Activated CD4-positive, CD25-positive, alpha-beta regulatory T cell treated with anti-CD3 and anti-CD28 coated beads, Interleukin-2, amount 50 U/mL, for 72 hours (primary cell): ENCODE results near the gene WNT4.

ENCODE experiments used
- DNase-seq: peaks from one replicate; pipeline ENCODE4 v3.0.0; 2021

WNT4 gene

GRCh38 chr1:22143065-22144033 lies at the start of gene WNT4:
Gene WNT4 (minus strand): TSS chr1:22143097. CDS start chr1:22142922, 175 bp downstream.
- no peak for DNase-seq

DNA sequence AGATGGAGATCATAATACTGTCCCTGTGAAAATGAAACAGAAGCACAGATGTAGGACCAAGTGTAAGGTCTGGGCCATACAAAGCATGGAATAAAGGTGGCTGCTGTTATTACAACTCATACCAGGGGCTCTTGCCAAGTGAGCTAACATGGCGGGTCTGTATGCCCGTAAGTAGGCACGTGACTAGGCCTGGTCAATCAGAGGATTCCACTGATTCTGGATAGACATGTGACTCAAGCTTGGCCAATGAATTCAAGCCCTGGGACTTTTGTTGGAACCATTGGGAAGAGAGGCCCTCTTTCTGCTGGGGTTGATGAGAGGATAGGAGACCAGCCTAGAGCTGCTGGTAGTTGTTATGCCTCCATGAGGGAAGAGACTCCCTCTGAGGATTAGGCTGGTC lies 47.8 kb upstream of the WNT4 start:
- no peak for DNase-seq

DNA sequence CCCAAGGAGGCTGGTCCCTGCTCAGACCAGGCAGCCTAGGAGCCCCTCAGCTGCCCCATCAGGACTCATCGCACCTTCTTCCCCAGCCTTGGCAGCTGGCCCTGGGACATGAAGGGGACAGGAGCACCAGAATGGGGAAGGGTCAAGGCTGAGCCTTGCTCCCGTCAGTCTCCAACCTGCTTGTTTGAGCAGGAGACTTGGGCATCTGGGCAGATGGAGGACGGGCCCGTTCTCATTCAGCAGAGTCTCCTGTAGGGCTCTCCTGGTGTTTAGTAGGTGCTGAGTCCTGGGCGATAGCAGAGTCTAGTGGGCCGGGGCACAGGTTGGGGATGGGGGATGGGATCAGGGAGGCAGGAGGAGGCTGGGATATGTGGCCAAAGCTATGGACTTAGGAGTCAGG lies 47.4 kb upstream of the WNT4 start:
- no peak for DNase-seq

- no peak for DNase-seq
Measured at GRCh38 chr1:22189619-22190018, 46.7 kb upstream of the WNT4 start.

DNA sequence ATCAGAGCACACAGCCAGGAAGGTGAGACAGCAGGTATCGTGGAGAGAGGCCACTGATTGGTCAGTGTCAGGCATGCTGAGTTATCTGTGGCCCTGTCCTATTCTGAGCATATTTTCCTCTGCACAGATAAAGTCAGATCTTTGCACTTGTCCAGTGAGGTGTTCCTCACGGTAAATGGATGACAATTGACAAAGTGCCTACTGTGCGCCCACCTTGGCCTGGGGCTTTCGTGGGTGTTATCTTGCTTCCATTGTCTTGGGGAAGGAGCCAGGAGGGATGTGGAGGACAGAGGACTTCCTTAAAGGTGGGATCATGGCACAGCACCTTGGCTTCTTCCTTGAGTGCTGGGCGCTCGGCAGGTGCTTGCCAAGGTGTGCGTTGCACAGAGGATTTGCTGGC lies 46.0 kb upstream of the WNT4 start:
- no peak for DNase-seq

DNA sequence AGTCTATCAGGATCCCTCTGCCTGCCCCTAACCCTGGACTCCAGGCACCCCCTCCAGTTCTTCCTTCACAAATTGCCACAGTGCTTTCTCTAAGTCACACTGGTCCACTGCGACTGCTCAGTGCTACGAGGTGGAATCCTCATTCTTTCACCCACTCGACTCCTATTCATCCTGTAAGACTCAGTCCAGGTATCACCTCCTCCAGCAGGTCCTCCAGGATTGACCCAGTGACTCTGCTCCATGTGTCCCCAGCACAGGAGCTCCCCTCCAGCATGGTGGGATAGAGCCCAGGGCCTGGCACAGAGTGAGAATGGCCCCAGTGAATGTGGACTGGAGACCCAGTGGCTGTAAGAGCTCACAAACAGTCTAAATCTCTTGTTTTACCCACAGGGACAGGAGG lies 45.5 kb upstream of the WNT4 start:
- no peak for DNase-seq

GRCh38 chr1:22186311-22186710 lies 43.4 kb upstream of the WNT4 start:
- DNase-seq = no peak

DNA sequence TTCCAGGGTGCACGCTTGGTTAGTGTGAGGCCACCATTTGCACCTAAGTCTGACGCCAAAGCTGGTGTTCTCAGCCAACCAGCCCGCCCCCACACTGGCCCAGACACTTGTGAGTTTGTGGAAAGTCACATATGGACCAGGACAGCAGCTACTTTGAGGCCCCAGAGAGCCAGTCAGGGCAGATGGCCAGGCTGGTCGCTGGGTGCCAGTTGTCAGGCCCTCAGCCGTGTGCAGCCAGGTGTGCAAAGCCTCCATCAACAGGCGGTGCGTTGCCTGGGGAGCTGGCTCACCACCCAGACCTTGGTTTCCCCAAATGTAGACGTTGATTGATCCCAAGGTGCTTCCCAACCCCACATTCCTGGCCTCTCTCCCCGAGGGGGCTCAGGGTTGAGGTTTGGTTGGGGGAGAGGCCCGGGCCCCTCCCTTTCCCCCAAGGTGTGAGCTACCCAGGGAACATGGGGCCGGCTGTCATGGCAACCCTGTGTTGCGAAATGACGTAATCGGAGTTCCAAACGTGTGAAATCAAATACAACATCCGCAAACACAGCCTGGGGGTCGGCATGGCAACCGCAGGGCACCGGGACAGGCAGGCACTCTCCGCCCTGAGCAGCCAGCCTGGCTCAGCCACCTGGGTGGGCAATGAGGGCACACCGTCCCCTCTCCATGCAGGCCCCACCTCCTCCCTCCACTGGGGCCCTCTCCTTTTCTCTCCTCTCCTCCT lies 42.2 kb upstream of the WNT4 start:
- DNase-seq = no peak

GRCh38 chr1:22184454-22184853 lies 41.6 kb upstream of the WNT4 start:
- no peak for DNase-seq

DNA sequence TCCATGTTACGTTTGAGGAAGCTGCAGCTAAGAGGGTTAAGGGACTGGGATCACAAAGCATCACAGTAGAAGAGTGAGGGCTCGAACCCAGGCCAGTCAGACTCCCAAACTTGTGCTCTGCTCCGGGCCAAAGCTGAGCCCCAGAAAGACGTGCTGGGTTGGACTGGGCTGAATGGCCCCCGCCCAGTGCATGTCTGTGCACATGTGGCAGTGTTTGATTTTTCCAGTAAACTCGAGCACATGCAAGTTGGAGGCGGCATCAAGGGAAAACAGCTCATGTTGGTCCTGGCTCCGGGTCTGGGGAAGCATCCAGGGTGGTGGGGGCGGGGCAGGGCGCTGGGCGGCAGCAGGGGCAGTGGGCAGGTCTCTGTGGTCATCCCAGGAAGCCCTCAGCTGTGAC lies 39.8 kb upstream of the WNT4 start:
- no peak for DNase-seq

GRCh38 chr1:22179197-22179803 lies 36.4 kb upstream of the WNT4 start:
- DNase-seq = no peak

DNA sequence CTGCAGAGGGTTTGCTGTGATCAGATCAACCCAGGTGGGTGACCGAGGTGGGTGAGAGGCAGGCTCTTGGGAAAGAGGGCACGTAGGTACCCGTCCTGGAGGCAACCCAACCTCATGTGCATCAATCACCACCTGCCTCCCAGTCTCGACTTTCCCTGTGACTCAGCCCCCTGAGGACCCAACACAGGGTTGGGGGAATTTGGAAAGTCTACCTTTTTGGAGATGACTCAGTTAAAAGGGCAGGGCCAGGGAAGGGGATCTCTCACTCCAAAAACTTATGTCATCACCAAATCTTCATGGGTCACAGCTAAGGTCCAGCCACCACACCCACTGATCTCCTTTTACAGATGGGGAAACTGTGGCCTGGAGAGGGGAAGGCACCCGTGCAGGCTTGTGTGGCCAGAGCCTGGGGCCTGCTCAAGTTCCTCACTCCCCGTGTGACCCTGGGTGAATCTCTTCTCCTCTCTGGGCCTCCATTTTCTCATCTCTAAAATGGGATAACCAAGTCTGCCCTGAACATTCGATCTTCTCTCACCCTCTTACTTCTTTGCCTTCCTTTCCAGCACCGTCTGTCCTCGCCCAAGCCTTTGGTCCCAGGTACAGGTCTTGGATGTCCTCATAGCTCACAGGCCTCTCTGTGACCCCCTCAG lies 34.6 kb upstream of the WNT4 start:
- no peak for DNase-seq

- no peak for DNase-seq
Measured at GRCh38 chr1:22176258-22176657, 33.4 kb upstream of the WNT4 start.

GRCh38 chr1:22174446-22175220 lies 31.7 kb upstream of the WNT4 start:
- no peak for DNase-seq

DNA sequence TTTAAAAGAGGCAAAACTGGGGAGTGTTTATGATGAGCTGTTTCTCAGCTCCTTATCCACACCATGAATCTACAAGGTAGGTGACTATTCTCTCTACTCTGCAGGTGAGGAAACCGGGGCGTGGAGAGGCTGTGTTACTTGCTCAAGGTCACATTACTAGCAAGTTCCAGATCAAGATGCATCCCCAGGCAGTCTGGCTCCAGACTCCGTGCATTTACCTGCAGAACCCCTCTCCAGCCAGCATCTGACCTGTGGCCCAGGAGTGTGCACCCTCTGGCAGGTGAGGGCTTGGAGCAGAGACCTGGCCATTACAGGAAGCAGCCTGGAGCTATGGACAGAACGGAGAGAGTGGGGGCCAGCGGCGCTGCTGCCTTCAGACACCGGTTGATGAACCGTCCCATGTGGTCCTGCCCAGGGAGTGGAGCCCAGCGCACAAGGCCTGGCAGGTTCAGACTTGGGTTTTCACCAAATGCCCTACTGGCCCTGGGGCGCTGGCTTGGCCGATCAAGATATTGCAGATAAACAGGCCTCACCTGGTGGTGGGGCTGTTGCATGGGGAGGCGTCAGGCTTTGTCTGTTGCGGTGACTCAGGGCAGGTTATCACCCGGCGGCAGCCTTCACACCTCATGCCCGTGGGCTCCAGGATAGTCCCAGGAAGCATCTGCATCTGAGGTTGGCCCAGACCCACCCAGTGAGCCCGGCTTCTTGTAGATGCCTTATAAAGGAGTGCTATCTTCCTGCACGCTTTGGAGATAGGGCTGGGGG lies 29.2 kb upstream of the WNT4 start:
- DNase-seq = no peak

DNA sequence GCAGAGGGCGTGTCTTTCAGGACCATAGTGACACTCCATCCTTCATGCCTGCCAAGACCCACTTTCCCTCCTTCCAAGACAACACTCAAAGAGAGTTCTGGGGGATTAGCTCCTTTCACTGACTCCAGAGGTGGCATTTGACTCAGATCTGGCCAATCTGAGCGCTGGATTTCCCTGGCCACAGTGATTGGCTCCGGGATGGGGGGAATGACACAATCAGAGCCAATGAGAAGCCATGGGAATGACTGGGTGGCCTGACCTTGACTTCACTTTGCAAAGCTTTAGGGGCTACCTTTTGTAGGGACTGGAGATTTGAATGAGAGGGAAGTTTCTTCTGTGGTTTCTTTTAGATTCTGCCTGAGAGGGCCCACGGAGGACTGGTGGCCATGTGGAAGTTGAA lies 26.9 kb upstream of the WNT4 start:
- no peak for DNase-seq

- no peak for DNase-seq
Measured at GRCh38 chr1:22168412-22168973, 25.6 kb upstream of the WNT4 start.

- DNase-seq = no peak
Measured at GRCh38 chr1:22166439-22166838, 23.5 kb upstream of the WNT4 start.

DNA sequence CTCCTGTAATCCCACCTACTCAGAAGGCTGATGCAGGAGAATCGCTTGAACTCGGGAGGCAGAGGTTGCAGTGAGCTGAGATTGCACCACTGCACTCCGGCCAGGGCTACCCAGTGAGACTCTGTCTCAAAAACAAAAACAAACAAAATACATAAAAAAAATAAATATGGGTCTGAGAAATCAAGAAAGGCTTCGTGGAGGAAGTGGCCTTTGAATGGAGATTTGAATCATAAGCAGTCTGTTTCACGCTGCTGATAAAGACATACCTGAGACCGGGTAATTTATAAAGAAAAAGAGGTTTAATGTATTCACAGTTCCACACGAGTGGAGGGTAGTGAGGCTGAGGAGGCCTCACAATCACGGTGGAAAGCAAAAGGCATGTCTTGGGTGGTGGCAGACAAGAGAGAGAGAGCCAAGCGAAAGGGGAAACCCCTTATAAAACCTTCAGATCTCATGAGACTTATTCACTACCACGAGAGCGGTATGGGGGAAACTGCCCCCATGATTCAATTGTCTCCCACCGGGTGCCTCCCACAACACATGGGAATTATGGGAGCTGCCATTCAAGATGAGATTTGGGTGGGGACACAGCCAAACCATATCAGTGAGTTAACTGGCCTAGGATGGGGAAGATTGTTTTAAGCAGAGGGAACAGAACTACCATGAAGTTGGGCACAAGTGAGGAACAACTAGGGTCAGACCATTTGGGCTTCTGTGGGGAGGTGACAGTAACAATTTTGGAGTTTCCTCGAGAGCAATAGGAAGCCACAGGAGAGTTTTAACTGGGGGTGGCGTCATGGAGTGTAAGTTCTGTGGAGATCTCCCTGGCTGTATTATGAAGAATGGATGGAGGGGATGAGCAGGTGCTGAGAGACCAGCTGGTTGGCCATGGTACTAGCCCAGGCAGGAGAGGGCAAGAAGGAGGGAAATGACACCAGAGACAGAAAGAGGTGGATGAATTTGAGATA lies 22.2 kb upstream of the WNT4 start:
- DNase-seq = no peak

DNA sequence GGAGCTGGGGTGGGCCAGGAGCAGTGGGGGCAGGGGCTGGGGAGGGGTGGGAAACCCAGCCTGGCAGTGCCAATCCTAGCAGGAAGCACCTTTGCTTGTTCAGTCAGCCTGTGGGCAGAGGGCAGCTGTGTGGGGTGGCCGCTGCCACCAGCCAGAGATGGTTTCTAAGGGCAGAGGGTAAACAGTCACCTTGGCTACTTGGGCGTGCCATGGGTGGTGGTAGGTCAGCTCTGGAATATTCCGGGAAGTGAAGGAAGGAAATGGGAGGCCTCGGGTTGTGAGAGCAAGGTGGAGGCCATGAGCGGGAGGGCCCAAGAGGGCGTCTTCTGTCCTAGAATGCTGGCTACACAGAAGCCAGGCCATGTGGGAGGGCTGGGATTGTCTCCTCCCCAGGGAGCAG lies 20.7 kb upstream of the WNT4 start:
- no peak for DNase-seq
